Measurements from ENCODE around the gene AGXT2.

DNA sequence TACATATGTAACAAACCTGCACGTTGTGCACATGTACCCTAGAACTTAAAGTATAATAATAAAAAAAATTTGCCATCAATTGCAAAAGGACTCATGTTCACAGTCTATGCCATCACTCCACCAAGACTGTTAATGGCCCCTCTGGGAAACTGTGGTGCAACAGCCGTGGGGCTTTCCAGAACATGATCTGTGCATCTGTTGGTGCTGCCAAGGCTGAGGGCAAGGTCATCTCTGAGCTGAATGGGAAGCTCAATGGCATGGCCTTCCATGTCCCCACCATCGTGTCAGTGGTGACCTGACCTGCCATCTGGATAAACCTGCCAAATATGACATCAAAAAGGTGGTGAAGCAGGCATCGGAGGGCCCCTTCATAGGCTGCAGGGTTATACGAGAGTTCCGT is 33.4 kb upstream of the AGXT2 start:
- TF ChIP-seq NR2F1 (conservative IDR thresholded peaks at IDR 0.05) (no peak), ZNF274 (IDR thresholded peaks at IDR 0.05; ENCODE audit: insufficient read depth, insufficient read length) (no peak), SP1 (IDR thresholded peaks at IDR 0.05; ENCODE audit: low read depth, low read length) (no peak), CHD2 (IDR thresholded peaks at IDR 0.05; ENCODE audit: borderline replicate concordance, low read depth, low read length) (no peak), EP300 (IDR thresholded peaks at IDR 0.05; ENCODE audit: borderline replicate concordance in 1 of 2, control insufficient read depth in 1 of 2, low read depth in 2 of 2, low read length in 2 of 2) (no peak)
- TF ChIP-seq, protein P1, sequence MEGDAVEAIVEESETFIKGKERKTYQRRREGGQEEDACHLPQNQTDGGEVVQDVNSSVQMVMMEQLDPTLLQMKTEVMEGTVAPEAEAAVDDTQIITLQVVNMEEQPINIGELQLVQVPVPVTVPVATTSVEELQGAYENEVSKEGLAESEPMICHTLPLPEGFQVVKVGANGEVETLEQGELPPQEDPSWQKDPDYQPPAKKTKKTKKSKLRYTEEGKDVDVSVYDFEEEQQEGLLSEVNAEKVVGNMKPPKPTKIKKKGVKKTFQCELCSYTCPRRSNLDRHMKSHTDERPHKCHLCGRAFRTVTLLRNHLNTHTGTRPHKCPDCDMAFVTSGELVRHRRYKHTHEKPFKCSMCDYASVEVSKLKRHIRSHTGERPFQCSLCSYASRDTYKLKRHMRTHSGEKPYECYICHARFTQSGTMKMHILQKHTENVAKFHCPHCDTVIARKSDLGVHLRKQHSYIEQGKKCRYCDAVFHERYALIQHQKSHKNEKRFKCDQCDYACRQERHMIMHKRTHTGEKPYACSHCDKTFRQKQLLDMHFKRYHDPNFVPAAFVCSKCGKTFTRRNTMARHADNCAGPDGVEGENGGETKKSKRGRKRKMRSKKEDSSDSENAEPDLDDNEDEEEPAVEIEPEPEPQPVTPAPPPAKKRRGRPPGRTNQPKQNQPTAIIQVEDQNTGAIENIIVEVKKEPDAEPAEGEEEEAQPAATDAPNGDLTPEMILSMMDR (IDR thresholded peaks at IDR 0.05 in 2 of 3, conservative IDR thresholded peaks at IDR 0.05 in 1 of 3; ENCODE audit: control insufficient read depth in 2 of 3, extremely low read depth in 1 of 3, insufficient read depth in 1 of 3, low read depth in 3 of 3, low read length in 3 of 3): no peak
- TF ChIP-seq, protein P2, sequence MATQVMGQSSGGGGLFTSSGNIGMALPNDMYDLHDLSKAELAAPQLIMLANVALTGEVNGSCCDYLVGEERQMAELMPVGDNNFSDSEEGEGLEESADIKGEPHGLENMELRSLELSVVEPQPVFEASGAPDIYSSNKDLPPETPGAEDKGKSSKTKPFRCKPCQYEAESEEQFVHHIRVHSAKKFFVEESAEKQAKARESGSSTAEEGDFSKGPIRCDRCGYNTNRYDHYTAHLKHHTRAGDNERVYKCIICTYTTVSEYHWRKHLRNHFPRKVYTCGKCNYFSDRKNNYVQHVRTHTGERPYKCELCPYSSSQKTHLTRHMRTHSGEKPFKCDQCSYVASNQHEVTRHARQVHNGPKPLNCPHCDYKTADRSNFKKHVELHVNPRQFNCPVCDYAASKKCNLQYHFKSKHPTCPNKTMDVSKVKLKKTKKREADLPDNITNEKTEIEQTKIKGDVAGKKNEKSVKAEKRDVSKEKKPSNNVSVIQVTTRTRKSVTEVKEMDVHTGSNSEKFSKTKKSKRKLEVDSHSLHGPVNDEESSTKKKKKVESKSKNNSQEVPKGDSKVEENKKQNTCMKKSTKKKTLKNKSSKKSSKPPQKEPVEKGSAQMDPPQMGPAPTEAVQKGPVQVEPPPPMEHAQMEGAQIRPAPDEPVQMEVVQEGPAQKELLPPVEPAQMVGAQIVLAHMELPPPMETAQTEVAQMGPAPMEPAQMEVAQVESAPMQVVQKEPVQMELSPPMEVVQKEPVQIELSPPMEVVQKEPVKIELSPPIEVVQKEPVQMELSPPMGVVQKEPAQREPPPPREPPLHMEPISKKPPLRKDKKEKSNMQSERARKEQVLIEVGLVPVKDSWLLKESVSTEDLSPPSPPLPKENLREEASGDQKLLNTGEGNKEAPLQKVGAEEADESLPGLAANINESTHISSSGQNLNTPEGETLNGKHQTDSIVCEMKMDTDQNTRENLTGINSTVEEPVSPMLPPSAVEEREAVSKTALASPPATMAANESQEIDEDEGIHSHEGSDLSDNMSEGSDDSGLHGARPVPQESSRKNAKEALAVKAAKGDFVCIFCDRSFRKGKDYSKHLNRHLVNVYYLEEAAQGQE (IDR thresholded peaks at IDR 0.05; ENCODE audit: low read depth, low read length): no peak
- TF ChIP-seq, protein P3, sequence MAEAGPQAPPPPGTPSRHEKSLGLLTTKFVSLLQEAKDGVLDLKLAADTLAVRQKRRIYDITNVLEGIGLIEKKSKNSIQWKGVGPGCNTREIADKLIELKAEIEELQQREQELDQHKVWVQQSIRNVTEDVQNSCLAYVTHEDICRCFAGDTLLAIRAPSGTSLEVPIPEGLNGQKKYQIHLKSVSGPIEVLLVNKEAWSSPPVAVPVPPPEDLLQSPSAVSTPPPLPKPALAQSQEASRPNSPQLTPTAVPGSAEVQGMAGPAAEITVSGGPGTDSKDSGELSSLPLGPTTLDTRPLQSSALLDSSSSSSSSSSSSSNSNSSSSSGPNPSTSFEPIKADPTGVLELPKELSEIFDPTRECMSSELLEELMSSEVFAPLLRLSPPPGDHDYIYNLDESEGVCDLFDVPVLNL (IDR thresholded peaks at IDR 0.05; ENCODE audit: low read depth, low read length): no peak

All from GM12878 (cell line).